ENCODE results near the gene HNF1A. TPM values are rescaled to one million over a fixed set of nuclear protein-coding genes. Genes with fewer than 3 reads are reported as not detected.

The HNF1A gene
- total RNA-seq (2012; rRNA removed) (under 0.01 TPM in 1 of 2 replicates, not detected in the other), polyA plus RNA-seq (2012; rRNA removed) (0.06 TPM in 1 of 2 replicates, not detected in the other), Bru-seq, nascent RNA (not detected), BruChase-seq, experiment 1, labeled RNA remaining after a 6-hour chase (not detected), BruChase-seq, experiment 2, labeled RNA remaining after a 2-hour chase (not detected)
- polyA plus RNA-seq (2012; cell fraction: cytosol; rRNA removed) = 0.03 TPM in 1 of 2 replicates, not detected in the other
- polyA plus RNA-seq (2012; cell fraction: nucleus; rRNA removed; ENCODE audit: low replicate concordance) = 0.02 TPM in 2 replicates
- long read RNA-seq = 0 reads

- DNase-seq (no peak), ATAC-seq (ENCODE audit: low read depth) (no peak)
- H3K9ac ChIP-seq (ENCODE audit: low read depth, low read length) = no peak within 1 kb of the TSS
- TF ChIP-seq USF2 (IDR thresholded peaks at IDR 0.05; ENCODE audit: low read depth, low read length) = no peak
- no peak for TF ChIP-seq SMC3 (IDR thresholded peaks at IDR 0.05; ENCODE audit: low read depth, low read length)
- no peak within 1 kb of the TSS for H2BK120ac ChIP-seq (ENCODE audit: low read depth, low read length)
- H3K4ac ChIP-seq (ENCODE audit: low read depth, low read length) = no peak within 1 kb of the TSS
- 87% methylated on average over 11 of the region's 40 CpGs; no CpG with 5 or more reads in 1 of the 2 experiments for WGBS, 2 experiments (ENCODE audit: extremely low coverage in 2 of 2, insufficient read length in 1 of 2)
- H3K9me3 ChIP-seq (ENCODE audit: control insufficient read depth, insufficient read depth, low read length) = no peaks in the 10 kb centered on the region; the same call in 1 of the 2 replicates
- H4K20me1 ChIP-seq (ENCODE audit: insufficient read depth, low read length) = no peaks in the 10 kb centered on the region
- no peaks in the 10 kb centered on the region for H3K79me1 ChIP-seq (ENCODE audit: low read depth in 1 of 2, low read length in 2 of 2)
- no peaks in the 10 kb centered on the region for H3K36me3 ChIP-seq (ENCODE audit: control insufficient read depth, insufficient read depth, low read length)
- no TSS peak for BruUV-seq (replicated peaks)
- H3K4me2 ChIP-seq (ENCODE audit: low read depth, low read length) = no peak within 1 kb of the TSS
- no peak within 1 kb of the TSS for H4K91ac ChIP-seq (ENCODE audit: insufficient read depth, low read depth, low read length)
- H3K56ac ChIP-seq (ENCODE audit: extremely low read depth, insufficient read depth, low read length) = no peak within 1 kb of the TSS
- H3K23ac ChIP-seq (ENCODE audit: low read depth, low read length) = no peak within 1 kb of the TSS
- intact Hi-C loops (cut with micrococcal nuclease) (no loop called here), in situ Hi-C loops (cut with MboI; ENCODE audit: low sequenced_read_pairs) (no loop called here), dilution Hi-C loops (cut with HindIII; ENCODE audit: low sequenced_read_pairs, unreplicated experiment) (no loop called here)
- peaks cover 7% of the 10 kb centered on the region for H3K27me3 ChIP-seq (ENCODE audit: control insufficient read depth, insufficient read depth, low read length)
- H2BK5ac ChIP-seq (ENCODE audit: low read depth, low read length, poor library complexity, severe bottlenecking) = no peak within 1 kb of the TSS
- no peak within 1 kb of the TSS for H2AFZ ChIP-seq (replicated peaks; ENCODE audit: low read length, poor library complexity)
- H3K27ac ChIP-seq (ENCODE audit: insufficient read depth, low read length) = no peak within 1 kb of the TSS
- H2AK5ac ChIP-seq (ENCODE audit: low read depth, low read length) = no peak within 1 kb of the TSS
- no peak within 1 kb of the TSS for H4K5ac ChIP-seq (ENCODE audit: low read depth, low read length)
- no peak within 1 kb of the TSS for H2AK9ac ChIP-seq (replicated peaks; ENCODE audit: low read depth, low read length, poor library complexity)
- H2BK15ac ChIP-seq (ENCODE audit: low read depth, low read length) = no peak within 1 kb of the TSS
- H2BK20ac ChIP-seq (ENCODE audit: low read depth, low read length) = no peak within 1 kb of the TSS
- no peak within 1 kb of the TSS for H3K14ac ChIP-seq (replicated peaks; ENCODE audit: low read depth, low read length)
- CTCF ChIA-PET = no interaction called here
- no peak within 1 kb of the TSS for H3K4me3 ChIP-seq (ENCODE audit: insufficient read depth, low read depth, low read length)
- no peak within 1 kb of the TSS for H4K8ac ChIP-seq (ENCODE audit: low read depth in 2 of 2, low read length in 2 of 2)
- POLR2A ChIA-PET (ENCODE audit: unreplicated experiment) = no interaction called here
- H3K4me1 ChIP-seq (ENCODE audit: control insufficient read depth, insufficient read depth, low read length) = no peaks in the 10 kb centered on the region
- H3K18ac ChIP-seq (ENCODE audit: low read depth, low read length) = no peak within 1 kb of the TSS
- no peaks in the 10 kb centered on the region for H3K9me1 ChIP-seq (ENCODE audit: insufficient read depth, low read length)
Observed at GRCh38 chr12:120978296-120979219, at the start of gene HNF1A. TSS of gene HNF1A (plus strand) at chr12:120978543. CDS start at chr12:120978769, 226 bp downstream.

All from IMR-90 (cell line).